Transverse colon (tissue), 3 donors: Measurements from ENCODE around the gene RAB40B.

Experiments used
- CTCF ChIP-seq, 5 experiments: fragments of 200-600 bp in 3 of 5; fragments of 450-650 bp in 2 of 5; sonication (generic) in 3 of 5; IDR thresholded peaks; 1 replicate in 2 of 5; 2 replicates in 3 of 5; pipeline ENCODE4 v1.5.1; 2016 to 2017; ENCODE audit warnings: antibody characterized with exemption in 5 of 5, inconsistent platforms in 3 of 5, mild to moderate bottlenecking in 2 of 5, moderate library complexity in 1 of 5
- EP300 ChIP-seq: sonication (generic); formaldehyde crosslinking; IDR thresholded peaks from one replicate; pipeline ENCODE4 v1.6.1; 2017; ENCODE audit warnings: antibody characterized with exemption, low read depth

- TF ChIP-seq EP300, result no peak
- TF ChIP-seq CTCF (IDR thresholded peaks at IDR 0.05), result no peak
Observed at GRCh38 chr17:82677353-82677925, 21.1 kb downstream of the RAB40B start.
